GM19023 (cell line): ENCODE data around the gene MRPS12.
"Not testable (repeated sequence)": the region's sequence is repeated elsewhere in the genome, so short reads cannot be mapped to it uniquely, and the experiment has no call there.

Experiments
- ATAC-seq: cut with Tn5 transposase; IDR thresholded peaks from one replicate; pipeline ENCODE4 v1.9.1; 2021; ENCODE audit warnings: mild to moderate bottlenecking, moderate library complexity; ENCODE audit not compliant: unreplicated experiment

MRPS12 gene

GRCh38 chr19:38930776-38931520 is at the start of gene MRPS12:
Gene MRPS12 (plus strand): TSS chr19:38930944. CDS start chr19:38931295, 351 bp downstream.
- ATAC-seq = peak; percentile 92

- ATAC-seq = no peak
These were observed 47.5 kb upstream of the MRPS12 start for GRCh38 chr19:38883286-38883685.

GRCh38 chr19:38884691-38885090 is 46.1 kb upstream of the MRPS12 start:
- ATAC-seq = not testable (repeated sequence)

GRCh38 chr19:38888876-38889275 is 41.9 kb upstream of the MRPS12 start:
- no peak for ATAC-seq

GRCh38 chr19:38889803-38890202 is 40.9 kb upstream of the MRPS12 start:
- no peak for ATAC-seq

GRCh38 chr19:38890686-38891085 is 40.1 kb upstream of the MRPS12 start:
- ATAC-seq = no peak

GRCh38 chr19:38891771-38892170 is 39.0 kb upstream of the MRPS12 start:
- no peak for ATAC-seq

GRCh38 chr19:38892841-38893240 is 37.9 kb upstream of the MRPS12 start:
- ATAC-seq = no peak

- ATAC-seq = no peak
These were observed 37.4 kb upstream of the MRPS12 start for GRCh38 chr19:38893341-38893771.

GRCh38 chr19:38894968-38895367 is 35.8 kb upstream of the MRPS12 start:
- no peak for ATAC-seq

- no peak for ATAC-seq
These were observed 31.8 kb upstream of the MRPS12 start for GRCh38 chr19:38898788-38899446.

GRCh38 chr19:38899447-38900201 is 31.1 kb upstream of the MRPS12 start, which contains the start of the genes NFKBIB and SIRT2:
Gene NFKBIB (plus strand): TSS chr19:38899969. CDS start chr19:38900033, 64 bp downstream.
Gene SIRT2 (minus strand): TSS chr19:38899618. CDS start chr19:38899521, 97 bp downstream.
- ATAC-seq = peak; percentile 85

GRCh38 chr19:38900202-38900629 is 30.5 kb upstream of the MRPS12 start:
- no peak for ATAC-seq

- ATAC-seq = no peak
These were observed 30.0 kb upstream of the MRPS12 start for GRCh38 chr19:38900743-38901190.

- no peak for ATAC-seq
These were observed 29.1 kb upstream of the MRPS12 start for GRCh38 chr19:38901683-38902082.

GRCh38 chr19:38904581-38905539 is 25.9 kb upstream of the MRPS12 start:
- ATAC-seq = no peak

- ATAC-seq = no peak
These were observed 25.1 kb upstream of the MRPS12 start for GRCh38 chr19:38905620-38906019.

GRCh38 chr19:38907227-38907626 is 23.5 kb upstream of the MRPS12 start:
- no peak for ATAC-seq

GRCh38 chr19:38907670-38908069 is 23.1 kb upstream of the MRPS12 start:
- no peak for ATAC-seq

GRCh38 chr19:38908911-38909310 is 21.8 kb upstream of the MRPS12 start:
- ATAC-seq = no peak
